Spleen (tissue), 7 donors: ENCODE data around the gene CCDC188.

Source experiments
- CTCF ChIP-seq, 11 experiments: fragments of 200-600 bp in 7 of 11; fragments of 450-650 bp in 4 of 11; sonication (generic) in 4 of 11; IDR thresholded peaks in 8 of 11; conservative IDR thresholded peaks in 3 of 11; 1 replicate in 7 of 11; 2 replicates in 4 of 11; pipeline versions ENCODE4 v1.4.0 to v1.8.0; 2016 to 2021; ENCODE audit warnings: antibody characterized with exemption in 11 of 11, inconsistent platforms in 4 of 11, mild to moderate bottlenecking in 1 of 11
- POLR2A ChIP-seq, 3 donors: fragments of 450-650 bp; IDR thresholded peaks; one replicate each; pipeline ENCODE4 v1.5.1; 2017; ENCODE audit warnings: antibody characterized with exemption in 3 of 3, mild to moderate bottlenecking in 1 of 3
- POLR2AphosphoS5 ChIP-seq, 3 donors: sonication (generic); formaldehyde crosslinking; IDR thresholded peaks; one replicate each; pipeline ENCODE4 v1.5.1; 2017; ENCODE audit warnings: antibody characterized with exemption in 3 of 3
- donor health status: DM: no; HTN: no; CAD: no; lungs with moderate emphysema.
- donor health status: DM: no; HTN: no; CAD: no.
- donor health status: DM: no; HTN: no; CAD: no.

GRCh38 chr22:20186183-20186870 lies 35.5 kb upstream of the CCDC188 start:
- no peak for TF ChIP-seq POLR2A (IDR thresholded peaks at IDR 0.05)
- no peak for TF ChIP-seq CTCF (IDR thresholded peaks at IDR 0.05 in 8 of 11, conservative IDR thresholded peaks at IDR 0.05 in 3 of 11)
- no peak for TF ChIP-seq POLR2AphosphoS5 (IDR thresholded peaks at IDR 0.05)
